GM18508 (cell line): ENCODE data around the gene TMEM223.
A peak's percentile ranks its signal among the peaks of the same experiment; 100 is the strongest.
"Not testable (repeated sequence)": the region's sequence is repeated elsewhere in the genome, so short reads cannot be mapped to it uniquely, and the experiment has no call there.

Experiments used
- ATAC-seq: cut with Tn5 transposase; IDR thresholded peaks from one replicate; pipeline ENCODE4 v1.9.1; 2021; ENCODE audit warnings: moderate number of reproducible peaks; ENCODE audit not compliant: insufficient read depth, unreplicated experiment

Gene TMEM223

GRCh38 chr11:62804310-62805075 is 12.7 kb upstream of the TMEM223 start:
- peak; percentile 13 for ATAC-seq

- no peak for ATAC-seq
Observed at GRCh38 chr11:62801071-62801470, 9.3 kb upstream of the TMEM223 start.

- ATAC-seq: no peak
Observed at GRCh38 chr11:62799486-62799885, 7.7 kb upstream of the TMEM223 start.

- no peak for ATAC-seq
Observed at GRCh38 chr11:62796281-62796680, 4.5 kb upstream of the TMEM223 start.

- no peak for ATAC-seq
Observed at GRCh38 chr11:62794201-62794775, 2.5 kb upstream of the TMEM223 start.

GRCh38 chr11:62792202-62792575 is 383 bp upstream of the TMEM223 start:
- ATAC-seq: no peak

- no peak for ATAC-seq
Observed at GRCh38 chr11:62789576-62789975, 2.2 kb downstream of the TMEM223 start.

GRCh38 chr11:62788991-62789390 is 2.8 kb downstream of the TMEM223 start:
- ATAC-seq: no peak

- peak; percentile 40 for ATAC-seq
Observed at GRCh38 chr11:62787005-62787759, 4.6 kb downstream of the TMEM223 start, which contains the start of gene TMEM179B. Gene TMEM179B (plus strand): TSS chr11:62787402. CDS start chr11:62787432, 30 bp downstream.

GRCh38 chr11:62786318-62787004 is 5.3 kb downstream of the TMEM223 start:
- no peak for ATAC-seq

GRCh38 chr11:62782753-62783152 is 9.1 kb downstream of the TMEM223 start:
- ATAC-seq: no peak

GRCh38 chr11:62778441-62778840 is 13.4 kb downstream of the TMEM223 start:
- no peak for ATAC-seq

GRCh38 chr11:62777389-62777788 is 14.4 kb downstream of the TMEM223 start:
- ATAC-seq: no peak

- no peak for ATAC-seq
Observed at GRCh38 chr11:62775646-62776045, 16.2 kb downstream of the TMEM223 start.

- no peak for ATAC-seq
Observed at GRCh38 chr11:62774407-62774806, 17.4 kb downstream of the TMEM223 start.

- ATAC-seq: peak; percentile 53
Observed at GRCh38 chr11:62771144-62772021, 20.4 kb downstream of the TMEM223 start, which contains the start of gene TAF6L. Gene TAF6L (plus strand): TSS chr11:62771396. CDS start chr11:62775784, 4,388 bp downstream.

GRCh38 chr11:62770778-62771143 is 21.0 kb downstream of the TMEM223 start:
- ATAC-seq: peak; percentile 4

- not testable (repeated sequence) for ATAC-seq
Observed at GRCh38 chr11:62760867-62761227, 31.0 kb downstream of the TMEM223 start.

GRCh38 chr11:62757846-62758788 is 33.7 kb downstream of the TMEM223 start:
- no peak for ATAC-seq
